WTC11 (cell line): ENCODE measurements around the gene FOXJ3. TPM values are rescaled to one million over a fixed set of nuclear protein-coding genes. Genes with fewer than 3 reads are reported as not detected.

Experiments used
- CREM ChIP-seq: sonication (generic); formaldehyde crosslinking; IDR thresholded peaks from 2 replicates; pipeline ENCODE4 v1.8.1; 2022; ENCODE audit warnings: mild to moderate bottlenecking, missing genetic modification reagents, moderate library complexity
- GABPB1 ChIP-seq: sonication (generic); formaldehyde crosslinking; IDR thresholded peaks from 2 replicates; pipeline ENCODE4 v1.8.1; 2023; ENCODE audit warnings: mild to moderate bottlenecking, missing genetic modification reagents
- MXD4 ChIP-seq: fragments of 250-450 bp; sonication (Bioruptor Pico); IDR thresholded peaks from 2 replicates; pipeline ENCODE4 v1.8.0; 2021; ENCODE audit warnings: mild to moderate bottlenecking, moderate library complexity, borderline replicate concordance
- NFATC4 ChIP-seq: fragments of 250-450 bp; sonication (Bioruptor Pico); IDR thresholded peaks from 2 replicates; pipeline ENCODE4 v1.9.0; 2021; ENCODE audit warnings: mild to moderate bottlenecking
- NR2C2 ChIP-seq: sonication (generic); formaldehyde crosslinking; IDR thresholded peaks from 2 replicates; pipeline ENCODE4 v1.8.0; 2022; ENCODE audit warnings: mild to moderate bottlenecking, missing genetic modification reagents
- OVOL2 ChIP-seq: fragments of 250-450 bp; sonication (Bioruptor Pico); IDR thresholded peaks from 2 replicates; pipeline ENCODE4 v1.9.0; 2021; ENCODE audit warnings: mild to moderate bottlenecking, borderline replicate concordance
- RORB ChIP-seq: fragments of 250-450 bp; sonication (Bioruptor Pico); IDR thresholded peaks from 2 replicates; pipeline ENCODE4 v1.9.0; 2021; ENCODE audit warnings: mild to moderate bottlenecking
- SMAD3 ChIP-seq: sonication (generic); formaldehyde crosslinking; IDR thresholded peaks from 2 replicates; pipeline ENCODE4 v1.8.0; 2022; ENCODE audit warnings: missing genetic modification reagents, mild to moderate bottlenecking, borderline replicate concordance
- TEAD1 ChIP-seq: sonication (generic); formaldehyde crosslinking; IDR thresholded peaks from 2 replicates; pipeline ENCODE4 v1.8.0; 2022; ENCODE audit warnings: mild to moderate bottlenecking, missing genetic modification reagents
- ZNF416 ChIP-seq: fragments of 250-450 bp; sonication (Bioruptor Pico); IDR thresholded peaks from 2 replicates; pipeline ENCODE4 v1.9.0; 2021; ENCODE audit warnings: mild to moderate bottlenecking, inconsistent platforms
- total RNA-seq: library from RNA; stranded (reverse); gene quantifications from 3 replicates; pipeline ENCODE4 v1.2.3, GENCODE V29; 2021
- TF ChIP-seq, protein P1 (sequence below): fragments of 250-450 bp; sonication (Bioruptor Pico); IDR thresholded peaks from 2 replicates; pipeline ENCODE4 v1.9.0; 2021; ENCODE audit warnings: mild to moderate bottlenecking
- TF ChIP-seq, protein P2 (sequence below): fragments of 250-450 bp; sonication (Bioruptor Pico); IDR thresholded peaks from 2 replicates; pipeline ENCODE4 v1.9.0; 2021; ENCODE audit warnings: mild to moderate bottlenecking, borderline replicate concordance
- TF ChIP-seq, protein P3 (sequence below): sonication (generic); formaldehyde crosslinking; IDR thresholded peaks from 2 replicates; pipeline ENCODE4 v1.8.0; 2022; ENCODE audit warnings: mild to moderate bottlenecking, missing genetic modification reagents
- TF ChIP-seq, protein P4 (sequence below): sonication (generic); formaldehyde crosslinking; IDR thresholded peaks from 2 replicates; pipeline ENCODE4 v1.8.0; 2022; ENCODE audit warnings: mild to moderate bottlenecking, missing genetic modification reagents
- TF ChIP-seq, protein P5 (sequence below): sonication (generic); formaldehyde crosslinking; IDR thresholded peaks from 2 replicates; pipeline ENCODE4 v1.8.0; 2023; ENCODE audit warnings: missing genetic modification reagents
- TF ChIP-seq, protein P6 (sequence below): sonication (generic); formaldehyde crosslinking; IDR thresholded peaks from 2 replicates; pipeline ENCODE4 v1.8.1; 2022; ENCODE audit warnings: missing genetic modification reagents, borderline replicate concordance
- TF ChIP-seq, protein P7 (sequence below): sonication (generic); formaldehyde crosslinking; IDR thresholded peaks from 2 replicates; pipeline ENCODE4 v1.8.1; 2023; ENCODE audit warnings: mild to moderate bottlenecking, missing genetic modification reagents
- TF ChIP-seq, protein P8 (sequence below): sonication (generic); formaldehyde crosslinking; IDR thresholded peaks from 2 replicates; pipeline ENCODE4 v1.8.1; 2023; ENCODE audit warnings: mild to moderate bottlenecking, missing genetic modification reagents, moderate library complexity
- TF ChIP-seq, protein P9 (sequence below): sonication (generic); formaldehyde crosslinking; IDR thresholded peaks from 2 replicates; pipeline ENCODE4 v1.8.1; 2022; ENCODE audit warnings: low read depth, missing genetic modification reagents, borderline replicate concordance

FOXJ3 gene
- total RNA-seq, 1 experiment from 2014 or later, result 43.3 TPM

DNA sequence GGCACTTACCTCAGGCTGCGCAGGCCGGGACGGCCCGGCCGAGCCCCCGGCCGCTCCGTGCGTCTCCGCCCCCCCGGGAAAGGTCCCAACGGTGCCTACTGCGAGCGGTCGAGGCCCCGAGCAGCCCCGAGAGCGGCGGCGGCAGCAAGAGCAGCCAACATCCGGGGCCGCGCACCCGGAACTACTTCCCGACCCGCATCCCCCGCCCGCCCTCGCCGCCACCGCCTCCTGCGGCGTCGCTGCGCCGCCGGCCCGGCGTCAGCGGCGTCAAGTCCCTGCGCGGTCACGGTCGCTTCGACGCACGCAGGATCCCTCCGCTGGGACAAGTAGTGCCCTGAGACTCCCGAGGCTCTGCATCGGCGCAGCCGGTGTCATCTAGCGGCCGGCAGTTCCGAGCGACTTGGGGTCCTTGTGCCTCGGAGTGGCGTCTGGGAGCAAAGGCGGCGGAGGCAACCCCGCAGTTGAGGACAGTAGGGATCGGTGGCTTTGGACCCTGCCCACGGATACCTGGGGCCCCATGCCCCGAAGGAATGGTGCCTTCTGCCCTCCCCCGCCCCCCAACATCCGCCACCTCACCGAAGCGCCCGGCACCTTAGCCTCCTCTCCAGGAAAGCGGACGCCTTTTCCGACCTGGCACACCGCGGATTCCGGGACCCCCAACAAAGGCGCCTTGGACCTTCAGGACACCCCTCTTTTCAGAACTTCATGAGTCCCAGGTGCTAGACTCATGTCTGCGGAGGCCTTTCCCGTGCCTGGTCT, at the start of gene FOXJ3 (continued):
- TF ChIP-seq, protein P1, sequence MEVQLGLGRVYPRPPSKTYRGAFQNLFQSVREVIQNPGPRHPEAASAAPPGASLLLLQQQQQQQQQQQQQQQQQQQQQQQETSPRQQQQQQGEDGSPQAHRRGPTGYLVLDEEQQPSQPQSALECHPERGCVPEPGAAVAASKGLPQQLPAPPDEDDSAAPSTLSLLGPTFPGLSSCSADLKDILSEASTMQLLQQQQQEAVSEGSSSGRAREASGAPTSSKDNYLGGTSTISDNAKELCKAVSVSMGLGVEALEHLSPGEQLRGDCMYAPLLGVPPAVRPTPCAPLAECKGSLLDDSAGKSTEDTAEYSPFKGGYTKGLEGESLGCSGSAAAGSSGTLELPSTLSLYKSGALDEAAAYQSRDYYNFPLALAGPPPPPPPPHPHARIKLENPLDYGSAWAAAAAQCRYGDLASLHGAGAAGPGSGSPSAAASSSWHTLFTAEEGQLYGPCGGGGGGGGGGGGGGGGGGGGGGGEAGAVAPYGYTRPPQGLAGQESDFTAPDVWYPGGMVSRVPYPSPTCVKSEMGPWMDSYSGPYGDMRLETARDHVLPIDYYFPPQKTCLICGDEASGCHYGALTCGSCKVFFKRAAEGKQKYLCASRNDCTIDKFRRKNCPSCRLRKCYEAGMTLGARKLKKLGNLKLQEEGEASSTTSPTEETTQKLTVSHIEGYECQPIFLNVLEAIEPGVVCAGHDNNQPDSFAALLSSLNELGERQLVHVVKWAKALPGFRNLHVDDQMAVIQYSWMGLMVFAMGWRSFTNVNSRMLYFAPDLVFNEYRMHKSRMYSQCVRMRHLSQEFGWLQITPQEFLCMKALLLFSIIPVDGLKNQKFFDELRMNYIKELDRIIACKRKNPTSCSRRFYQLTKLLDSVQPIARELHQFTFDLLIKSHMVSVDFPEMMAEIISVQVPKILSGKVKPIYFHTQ (CRISPR knock-in tag), result no peak
- TF ChIP-seq ZNF416 (CRISPR knock-in tag) (no peak), CREM (CRISPR knock-in tag) (peak; percentile 78; the same call in 1 of the 2 replicates), SMAD3 (CRISPR knock-in tag) (no peak), GABPB1 (CRISPR knock-in tag) (peak; percentile 69), MXD4 (CRISPR knock-in tag) (no peak), NR2C2 (peak; percentile 86), OVOL2 (CRISPR knock-in tag) (no peak), TEAD1 (CRISPR knock-in tag) (peak; percentile 96), RORB (no peak), NFATC4 (CRISPR knock-in tag) (no peak)
- TF ChIP-seq, protein P2, sequence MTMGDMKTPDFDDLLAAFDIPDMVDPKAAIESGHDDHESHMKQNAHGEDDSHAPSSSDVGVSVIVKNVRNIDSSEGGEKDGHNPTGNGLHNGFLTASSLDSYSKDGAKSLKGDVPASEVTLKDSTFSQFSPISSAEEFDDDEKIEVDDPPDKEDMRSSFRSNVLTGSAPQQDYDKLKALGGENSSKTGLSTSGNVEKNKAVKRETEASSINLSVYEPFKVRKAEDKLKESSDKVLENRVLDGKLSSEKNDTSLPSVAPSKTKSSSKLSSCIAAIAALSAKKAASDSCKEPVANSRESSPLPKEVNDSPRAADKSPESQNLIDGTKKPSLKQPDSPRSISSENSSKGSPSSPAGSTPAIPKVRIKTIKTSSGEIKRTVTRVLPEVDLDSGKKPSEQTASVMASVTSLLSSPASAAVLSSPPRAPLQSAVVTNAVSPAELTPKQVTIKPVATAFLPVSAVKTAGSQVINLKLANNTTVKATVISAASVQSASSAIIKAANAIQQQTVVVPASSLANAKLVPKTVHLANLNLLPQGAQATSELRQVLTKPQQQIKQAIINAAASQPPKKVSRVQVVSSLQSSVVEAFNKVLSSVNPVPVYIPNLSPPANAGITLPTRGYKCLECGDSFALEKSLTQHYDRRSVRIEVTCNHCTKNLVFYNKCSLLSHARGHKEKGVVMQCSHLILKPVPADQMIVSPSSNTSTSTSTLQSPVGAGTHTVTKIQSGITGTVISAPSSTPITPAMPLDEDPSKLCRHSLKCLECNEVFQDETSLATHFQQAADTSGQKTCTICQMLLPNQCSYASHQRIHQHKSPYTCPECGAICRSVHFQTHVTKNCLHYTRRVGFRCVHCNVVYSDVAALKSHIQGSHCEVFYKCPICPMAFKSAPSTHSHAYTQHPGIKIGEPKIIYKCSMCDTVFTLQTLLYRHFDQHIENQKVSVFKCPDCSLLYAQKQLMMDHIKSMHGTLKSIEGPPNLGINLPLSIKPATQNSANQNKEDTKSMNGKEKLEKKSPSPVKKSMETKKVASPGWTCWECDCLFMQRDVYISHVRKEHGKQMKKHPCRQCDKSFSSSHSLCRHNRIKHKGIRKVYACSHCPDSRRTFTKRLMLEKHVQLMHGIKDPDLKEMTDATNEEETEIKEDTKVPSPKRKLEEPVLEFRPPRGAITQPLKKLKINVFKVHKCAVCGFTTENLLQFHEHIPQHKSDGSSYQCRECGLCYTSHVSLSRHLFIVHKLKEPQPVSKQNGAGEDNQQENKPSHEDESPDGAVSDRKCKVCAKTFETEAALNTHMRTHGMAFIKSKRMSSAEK (CRISPR knock-in tag), result no peak
- TF ChIP-seq, protein P3, sequence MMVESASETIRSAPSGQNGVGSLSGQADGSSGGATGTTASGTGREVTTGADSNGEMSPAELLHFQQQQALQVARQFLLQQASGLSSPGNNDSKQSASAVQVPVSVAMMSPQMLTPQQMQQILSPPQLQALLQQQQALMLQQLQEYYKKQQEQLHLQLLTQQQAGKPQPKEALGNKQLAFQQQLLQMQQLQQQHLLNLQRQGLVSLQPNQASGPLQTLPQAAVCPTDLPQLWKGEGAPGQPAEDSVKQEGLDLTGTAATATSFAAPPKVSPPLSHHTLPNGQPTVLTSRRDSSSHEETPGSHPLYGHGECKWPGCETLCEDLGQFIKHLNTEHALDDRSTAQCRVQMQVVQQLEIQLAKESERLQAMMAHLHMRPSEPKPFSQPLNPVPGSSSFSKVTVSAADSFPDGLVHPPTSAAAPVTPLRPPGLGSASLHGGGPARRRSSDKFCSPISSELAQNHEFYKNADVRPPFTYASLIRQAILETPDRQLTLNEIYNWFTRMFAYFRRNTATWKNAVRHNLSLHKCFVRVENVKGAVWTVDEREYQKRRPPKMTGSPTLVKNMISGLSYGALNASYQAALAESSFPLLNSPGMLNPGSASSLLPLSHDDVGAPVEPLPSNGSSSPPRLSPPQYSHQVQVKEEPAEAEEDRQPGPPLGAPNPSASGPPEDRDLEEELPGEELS (CRISPR knock-in tag), result peak; percentile 97
- TF ChIP-seq, protein P4, sequence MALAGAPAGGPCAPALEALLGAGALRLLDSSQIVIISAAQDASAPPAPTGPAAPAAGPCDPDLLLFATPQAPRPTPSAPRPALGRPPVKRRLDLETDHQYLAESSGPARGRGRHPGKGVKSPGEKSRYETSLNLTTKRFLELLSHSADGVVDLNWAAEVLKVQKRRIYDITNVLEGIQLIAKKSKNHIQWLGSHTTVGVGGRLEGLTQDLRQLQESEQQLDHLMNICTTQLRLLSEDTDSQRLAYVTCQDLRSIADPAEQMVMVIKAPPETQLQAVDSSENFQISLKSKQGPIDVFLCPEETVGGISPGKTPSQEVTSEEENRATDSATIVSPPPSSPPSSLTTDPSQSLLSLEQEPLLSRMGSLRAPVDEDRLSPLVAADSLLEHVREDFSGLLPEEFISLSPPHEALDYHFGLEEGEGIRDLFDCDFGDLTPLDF, result peak; percentile 71; the same call in 1 of the 2 replicates
- TF ChIP-seq, protein P5, sequence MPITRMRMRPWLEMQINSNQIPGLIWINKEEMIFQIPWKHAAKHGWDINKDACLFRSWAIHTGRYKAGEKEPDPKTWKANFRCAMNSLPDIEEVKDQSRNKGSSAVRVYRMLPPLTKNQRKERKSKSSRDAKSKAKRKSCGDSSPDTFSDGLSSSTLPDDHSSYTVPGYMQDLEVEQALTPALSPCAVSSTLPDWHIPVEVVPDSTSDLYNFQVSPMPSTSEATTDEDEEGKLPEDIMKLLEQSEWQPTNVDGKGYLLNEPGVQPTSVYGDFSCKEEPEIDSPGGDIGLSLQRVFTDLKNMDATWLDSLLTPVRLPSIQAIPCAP (CRISPR knock-in tag), result peak; percentile 77
- TF ChIP-seq, protein P6, sequence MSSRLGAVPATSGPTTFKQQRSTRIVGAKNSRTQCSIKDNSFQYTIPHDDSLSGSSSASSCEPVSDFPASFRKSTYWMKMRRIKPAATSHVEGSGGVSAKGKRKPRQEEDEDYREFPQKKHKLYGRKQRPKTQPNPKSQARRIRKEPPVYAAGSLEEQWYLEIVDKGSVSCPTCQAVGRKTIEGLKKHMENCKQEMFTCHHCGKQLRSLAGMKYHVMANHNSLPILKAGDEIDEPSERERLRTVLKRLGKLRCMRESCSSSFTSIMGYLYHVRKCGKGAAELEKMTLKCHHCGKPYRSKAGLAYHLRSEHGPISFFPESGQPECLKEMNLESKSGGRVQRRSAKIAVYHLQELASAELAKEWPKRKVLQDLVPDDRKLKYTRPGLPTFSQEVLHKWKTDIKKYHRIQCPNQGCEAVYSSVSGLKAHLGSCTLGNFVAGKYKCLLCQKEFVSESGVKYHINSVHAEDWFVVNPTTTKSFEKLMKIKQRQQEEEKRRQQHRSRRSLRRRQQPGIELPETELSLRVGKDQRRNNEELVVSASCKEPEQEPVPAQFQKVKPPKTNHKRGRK (CRISPR knock-in tag), result no peak
- TF ChIP-seq, protein P7, sequence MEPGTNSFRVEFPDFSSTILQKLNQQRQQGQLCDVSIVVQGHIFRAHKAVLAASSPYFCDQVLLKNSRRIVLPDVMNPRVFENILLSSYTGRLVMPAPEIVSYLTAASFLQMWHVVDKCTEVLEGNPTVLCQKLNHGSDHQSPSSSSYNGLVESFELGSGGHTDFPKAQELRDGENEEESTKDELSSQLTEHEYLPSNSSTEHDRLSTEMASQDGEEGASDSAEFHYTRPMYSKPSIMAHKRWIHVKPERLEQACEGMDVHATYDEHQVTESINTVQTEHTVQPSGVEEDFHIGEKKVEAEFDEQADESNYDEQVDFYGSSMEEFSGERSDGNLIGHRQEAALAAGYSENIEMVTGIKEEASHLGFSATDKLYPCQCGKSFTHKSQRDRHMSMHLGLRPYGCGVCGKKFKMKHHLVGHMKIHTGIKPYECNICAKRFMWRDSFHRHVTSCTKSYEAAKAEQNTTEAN (CRISPR knock-in tag), result peak; percentile 92; the same call in 1 of the 2 replicates
- TF ChIP-seq, protein P8, sequence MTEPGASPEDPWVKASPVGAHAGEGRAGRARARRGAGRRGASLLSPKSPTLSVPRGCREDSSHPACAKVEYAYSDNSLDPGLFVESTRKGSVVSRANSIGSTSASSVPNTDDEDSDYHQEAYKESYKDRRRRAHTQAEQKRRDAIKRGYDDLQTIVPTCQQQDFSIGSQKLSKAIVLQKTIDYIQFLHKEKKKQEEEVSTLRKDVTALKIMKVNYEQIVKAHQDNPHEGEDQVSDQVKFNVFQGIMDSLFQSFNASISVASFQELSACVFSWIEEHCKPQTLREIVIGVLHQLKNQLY (CRISPR knock-in tag), result no peak
- TF ChIP-seq, protein P9, sequence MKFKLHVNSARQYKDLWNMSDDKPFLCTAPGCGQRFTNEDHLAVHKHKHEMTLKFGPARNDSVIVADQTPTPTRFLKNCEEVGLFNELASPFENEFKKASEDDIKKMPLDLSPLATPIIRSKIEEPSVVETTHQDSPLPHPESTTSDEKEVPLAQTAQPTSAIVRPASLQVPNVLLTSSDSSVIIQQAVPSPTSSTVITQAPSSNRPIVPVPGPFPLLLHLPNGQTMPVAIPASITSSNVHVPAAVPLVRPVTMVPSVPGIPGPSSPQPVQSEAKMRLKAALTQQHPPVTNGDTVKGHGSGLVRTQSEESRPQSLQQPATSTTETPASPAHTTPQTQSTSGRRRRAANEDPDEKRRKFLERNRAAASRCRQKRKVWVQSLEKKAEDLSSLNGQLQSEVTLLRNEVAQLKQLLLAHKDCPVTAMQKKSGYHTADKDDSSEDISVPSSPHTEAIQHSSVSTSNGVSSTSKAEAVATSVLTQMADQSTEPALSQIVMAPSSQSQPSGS, result no peak
